Stimulated activated CD4-positive, alpha-beta T cell treated with anti-CD3 and anti-CD28 coated beads, Interleukin-15, amount 100 ng/mL, for 24 hours (primary cell): ENCODE data around the gene TBC1D22B.

Source experiments
- DNase-seq: peaks from one replicate; pipeline ENCODE4 v3.0.0-alpha.2; 2020

The TBC1D22B gene, protein sequence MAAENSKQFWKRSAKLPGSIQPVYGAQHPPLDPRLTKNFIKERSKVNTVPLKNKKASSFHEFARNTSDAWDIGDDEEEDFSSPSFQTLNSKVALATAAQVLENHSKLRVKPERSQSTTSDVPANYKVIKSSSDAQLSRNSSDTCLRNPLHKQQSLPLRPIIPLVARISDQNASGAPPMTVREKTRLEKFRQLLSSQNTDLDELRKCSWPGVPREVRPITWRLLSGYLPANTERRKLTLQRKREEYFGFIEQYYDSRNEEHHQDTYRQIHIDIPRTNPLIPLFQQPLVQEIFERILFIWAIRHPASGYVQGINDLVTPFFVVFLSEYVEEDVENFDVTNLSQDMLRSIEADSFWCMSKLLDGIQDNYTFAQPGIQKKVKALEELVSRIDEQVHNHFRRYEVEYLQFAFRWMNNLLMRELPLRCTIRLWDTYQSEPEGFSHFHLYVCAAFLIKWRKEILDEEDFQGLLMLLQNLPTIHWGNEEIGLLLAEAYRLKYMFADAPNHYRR

DNA sequence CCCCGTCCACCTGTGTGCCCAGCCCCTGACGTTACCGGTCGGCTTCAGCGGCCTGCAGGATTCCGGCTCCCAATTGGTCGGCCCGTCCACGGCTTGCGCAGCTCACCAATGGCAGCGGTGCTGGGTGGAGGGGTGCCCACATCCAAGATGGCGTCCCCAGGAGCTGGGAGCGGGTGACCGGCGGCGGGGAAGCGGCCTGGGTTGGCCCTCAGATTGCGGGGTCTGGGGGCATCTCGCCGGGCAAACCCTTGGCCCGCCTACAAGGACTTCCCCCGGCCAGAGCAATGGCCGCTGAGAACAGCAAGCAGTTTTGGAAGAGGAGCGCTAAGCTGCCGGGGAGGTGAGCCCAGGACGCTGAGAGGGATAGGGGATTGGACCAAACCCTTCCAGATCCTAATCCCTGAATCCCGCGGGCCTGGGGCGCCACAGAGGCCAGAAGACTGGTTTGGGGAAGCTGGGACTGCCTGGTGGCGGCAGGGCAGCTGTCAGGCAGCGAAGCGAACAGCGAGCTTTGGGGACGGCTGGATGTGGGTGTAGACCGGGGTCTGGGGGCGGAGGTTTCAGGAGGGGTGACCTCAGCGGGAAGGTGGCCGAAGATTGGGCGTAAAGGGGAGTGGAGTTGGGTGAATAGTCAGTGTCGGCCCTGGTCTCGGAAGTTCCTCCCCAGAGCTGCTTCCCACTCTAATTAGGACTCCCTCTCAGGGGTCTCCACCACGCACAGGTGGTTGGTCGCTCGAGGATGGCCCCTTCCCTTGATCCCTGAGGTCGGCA, at the start of gene TBC1D22B, which contains the start of gene TMEM217:
TSS of gene TBC1D22B (plus strand) at position 139 of the 771 bp plus-strand sequence. CDS start at position 285, 146 bp downstream.
TSS of gene TMEM217 (minus strand) at position 511 of the 771 bp plus-strand sequence. CDS start 39,114 bp downstream, outside the sequence.
- peak; percentile 98 for DNase-seq

DNA sequence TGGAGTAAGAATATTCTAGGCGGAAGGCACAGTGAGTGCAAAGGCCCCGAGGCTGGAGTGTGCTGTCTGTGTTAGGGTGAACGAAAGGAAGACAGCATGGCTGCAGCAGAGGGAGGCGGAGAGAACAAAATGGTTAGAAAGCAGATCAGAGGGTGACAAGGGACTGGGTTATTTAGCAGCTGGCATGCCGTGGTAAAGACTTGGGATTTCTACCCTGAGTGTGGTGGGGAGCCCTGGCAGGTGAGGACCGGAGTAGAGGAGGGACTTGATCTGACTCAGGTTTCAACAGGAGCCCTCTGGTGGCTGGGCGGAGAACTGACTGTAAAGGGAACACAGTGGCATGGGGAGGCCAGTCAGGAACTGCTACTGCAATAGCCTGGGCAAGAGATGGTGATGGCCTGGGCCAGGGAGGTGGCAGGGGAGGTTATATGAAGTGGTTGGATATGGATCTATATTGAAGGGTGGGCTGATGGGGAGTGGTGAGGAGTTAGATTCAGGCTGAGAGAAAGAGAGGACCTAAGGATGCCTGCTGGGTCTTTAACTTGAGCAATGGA, 49.6 kb upstream of the TBC1D22B start:
- peak; percentile 94 for DNase-seq

DNA sequence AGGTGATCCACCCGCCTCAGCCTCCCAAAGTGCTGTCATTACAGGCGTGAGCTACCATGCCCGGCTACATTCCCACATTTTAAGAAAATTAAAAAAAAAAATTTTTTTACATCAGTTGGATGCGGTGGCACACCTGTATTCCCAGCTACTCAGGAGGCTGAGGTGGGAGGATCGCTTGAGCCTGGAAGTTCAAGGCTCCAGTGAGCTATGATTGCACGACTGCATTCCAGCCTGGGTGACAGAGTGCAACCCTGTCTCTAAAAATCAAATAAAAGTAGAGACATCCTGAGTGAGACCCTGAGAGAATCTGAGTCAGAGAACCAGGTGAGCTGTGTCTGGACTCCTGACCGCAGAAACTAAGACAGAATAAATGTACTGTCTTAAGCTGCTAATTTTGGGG, 48.8 kb upstream of the TBC1D22B start:
- no peak for DNase-seq

- DNase-seq: peak; percentile 54
These were observed 47.9 kb upstream of the TBC1D22B start for GRCh38 chr6:37209461-37210205.

- DNase-seq: peak; percentile 84
These were observed 47.1 kb upstream of the TBC1D22B start for GRCh38 chr6:37210313-37210968.

DNA sequence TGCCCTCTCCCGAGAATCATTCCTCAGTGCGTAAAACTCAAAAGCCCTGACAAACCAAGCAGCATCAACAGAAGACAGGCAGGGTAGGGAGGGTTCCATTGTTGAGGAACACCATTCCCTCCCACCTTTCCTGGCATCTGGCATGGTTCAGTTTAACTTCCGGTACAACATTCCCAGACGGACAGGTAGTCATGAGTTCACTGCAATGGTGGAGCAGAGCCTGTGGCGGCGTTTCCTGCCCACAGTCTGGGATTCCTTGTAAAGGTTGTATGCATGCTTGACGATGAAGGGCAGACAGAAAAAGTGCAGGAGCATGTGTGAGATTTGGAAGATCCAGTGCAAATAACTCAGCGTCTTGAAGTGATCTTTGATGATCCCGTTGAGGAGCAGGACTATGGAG, 45.3 kb upstream of the TBC1D22B start:
- DNase-seq: no peak

DNA sequence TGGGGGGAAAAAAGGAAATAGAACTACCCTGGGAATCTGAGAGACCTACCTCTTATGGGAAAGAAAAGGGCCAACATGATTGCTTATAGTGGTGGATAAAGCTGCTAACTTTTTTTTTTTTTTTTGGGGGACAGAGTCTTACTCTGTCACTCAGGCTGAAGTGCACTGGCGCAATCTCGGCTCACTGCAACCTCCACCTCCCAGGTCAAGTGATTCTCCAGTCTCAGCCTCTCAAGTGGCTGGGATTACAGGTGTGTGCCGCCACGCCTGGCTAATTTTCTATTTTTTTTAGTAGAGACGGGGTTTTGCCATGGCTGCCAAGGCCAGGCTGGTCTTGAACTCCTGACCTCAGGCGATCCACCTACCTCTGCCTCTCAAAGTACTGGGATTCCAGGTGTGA, 39.5 kb upstream of the TBC1D22B start:
- no peak for DNase-seq

DNA sequence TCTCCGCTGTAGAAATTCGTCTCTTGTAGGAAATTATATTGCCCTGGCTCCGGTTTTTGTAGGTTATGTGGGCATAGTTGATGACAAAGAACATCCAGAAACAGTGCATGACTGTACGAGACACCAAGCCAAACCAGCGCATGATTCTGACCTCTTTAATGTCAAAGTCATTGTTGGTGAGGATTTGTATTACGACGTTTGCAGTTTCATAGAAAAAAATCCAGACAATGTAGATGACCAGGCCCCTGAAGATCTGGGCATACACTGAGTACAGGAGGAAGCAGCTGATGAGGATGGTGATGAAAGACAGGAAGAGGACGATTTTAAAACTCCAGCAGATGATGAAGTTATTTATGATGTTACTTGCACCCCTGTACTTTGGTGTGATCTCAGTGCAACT, 39.1 kb upstream of the TBC1D22B start:
- no peak for DNase-seq

GRCh38 chr6:37221585-37222124, 35.9 kb upstream of the TBC1D22B start:
- DNase-seq: no peak

DNA sequence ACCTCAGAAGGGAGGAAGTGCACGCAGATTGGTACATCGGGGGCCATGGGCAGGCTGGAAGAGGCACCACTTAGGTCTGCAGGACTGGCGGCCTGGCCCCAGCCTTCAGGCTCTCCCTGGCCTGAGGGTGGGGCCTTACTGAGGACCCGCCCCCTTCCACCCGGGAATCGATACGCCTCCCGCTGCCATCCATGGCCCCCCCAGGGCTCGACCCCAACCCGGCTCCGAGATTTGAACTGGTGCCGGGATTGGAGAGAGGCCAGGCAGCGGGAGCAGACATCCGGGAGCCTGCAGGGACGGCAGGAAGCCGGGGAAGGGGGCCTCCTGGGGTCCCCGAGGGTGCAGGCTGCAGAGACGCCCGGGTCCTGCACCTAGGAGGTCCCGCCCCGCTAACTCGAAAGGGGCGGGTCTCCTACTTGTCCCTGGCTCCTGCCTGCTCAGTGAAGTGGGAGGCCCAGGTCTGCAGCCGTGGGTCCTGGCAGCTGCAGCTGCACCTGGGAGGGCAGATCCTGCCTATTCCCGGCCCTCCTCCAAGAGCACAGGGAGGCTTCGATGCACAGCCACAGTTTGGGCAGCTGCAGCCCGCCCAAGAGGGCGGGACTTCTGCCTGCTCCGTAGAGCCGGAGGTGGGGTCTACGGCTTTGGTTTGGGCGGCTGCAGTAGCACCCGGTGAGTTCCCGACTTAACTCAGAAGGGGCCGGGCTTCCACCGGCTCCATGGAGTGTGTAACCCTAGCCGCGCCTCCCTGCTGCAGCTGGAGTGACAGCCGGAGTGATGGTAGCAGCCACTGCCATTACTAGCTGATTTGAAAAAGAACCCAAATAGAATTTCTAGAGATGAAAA, 35.2 kb upstream of the TBC1D22B start:
- DNase-seq: peak; percentile 85

DNA sequence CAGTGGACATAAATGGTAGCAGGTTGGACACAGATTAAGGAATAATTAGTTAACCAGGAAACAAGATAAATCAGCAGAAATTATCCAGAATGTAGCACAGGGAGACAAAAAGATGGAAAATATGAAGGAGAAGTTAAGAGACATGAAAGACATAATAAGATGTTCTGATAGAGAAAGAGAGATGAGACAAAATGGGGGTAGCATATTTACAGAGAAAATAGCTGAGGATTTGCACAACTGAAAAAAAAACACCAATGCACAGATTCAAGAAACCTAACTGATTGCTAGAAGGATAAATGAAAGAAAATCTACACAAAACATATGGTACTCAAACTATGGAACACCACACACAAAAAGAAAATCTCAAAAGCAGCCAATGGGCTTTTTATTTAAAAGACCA, 34.6 kb upstream of the TBC1D22B start:
- no peak for DNase-seq

DNA sequence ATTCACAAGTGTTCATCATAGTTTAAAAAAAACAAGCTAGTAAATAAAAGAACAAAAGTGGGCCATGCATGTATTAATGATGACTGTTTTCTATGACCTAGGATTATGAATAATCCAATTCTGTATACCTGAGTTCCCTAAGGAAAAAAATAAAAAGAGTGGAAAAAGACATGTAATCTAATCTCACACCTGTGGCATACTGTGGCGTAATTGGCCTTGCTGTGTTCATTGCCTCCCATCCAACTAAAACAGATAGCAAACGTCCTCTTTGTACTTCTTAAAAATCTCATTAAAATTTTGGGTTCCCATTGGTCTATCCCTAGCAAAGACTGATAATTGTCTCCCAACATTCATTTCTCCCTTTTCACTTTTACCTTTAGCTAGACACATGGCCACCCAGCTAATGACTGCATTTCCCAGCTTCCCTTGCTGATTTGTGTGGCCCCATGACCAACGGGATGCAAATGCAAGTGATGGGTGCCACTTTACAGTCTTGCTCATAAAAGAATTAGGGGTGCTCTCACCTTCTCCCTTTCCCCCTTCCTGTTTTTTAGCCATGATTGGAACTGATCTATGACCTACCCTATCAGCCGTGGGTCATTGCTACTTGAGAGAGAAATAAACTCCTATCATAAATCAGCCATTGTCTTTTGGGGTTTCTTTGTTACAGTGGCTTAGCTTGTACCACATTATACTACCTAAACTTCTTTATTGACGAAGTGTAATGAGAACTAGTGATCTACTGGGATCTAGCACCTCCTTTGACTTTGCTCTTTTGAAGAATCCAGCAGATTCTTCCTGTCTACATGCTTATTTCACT, 32.0 kb upstream of the TBC1D22B start:
- DNase-seq: no peak

DNA sequence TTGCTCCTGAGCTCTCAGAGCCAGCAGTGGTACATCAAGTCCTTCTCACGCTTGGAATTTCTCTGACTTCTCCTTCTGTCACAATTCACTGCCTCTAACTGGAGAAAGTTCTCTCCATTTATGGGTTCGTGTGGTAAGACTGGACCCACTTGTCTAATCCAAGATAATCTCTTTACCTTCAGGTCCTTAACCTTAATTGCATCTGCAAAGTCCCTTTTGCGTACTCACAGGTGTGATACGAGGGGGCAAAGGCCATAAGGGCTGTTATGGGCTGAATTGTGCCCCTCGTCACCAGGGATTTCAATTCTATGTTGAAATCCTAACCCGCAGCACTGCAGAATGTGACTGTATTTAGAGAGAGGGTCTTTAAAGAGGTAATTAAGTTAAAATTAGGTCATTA, 27.5 kb upstream of the TBC1D22B start:
- no peak for DNase-seq

DNA sequence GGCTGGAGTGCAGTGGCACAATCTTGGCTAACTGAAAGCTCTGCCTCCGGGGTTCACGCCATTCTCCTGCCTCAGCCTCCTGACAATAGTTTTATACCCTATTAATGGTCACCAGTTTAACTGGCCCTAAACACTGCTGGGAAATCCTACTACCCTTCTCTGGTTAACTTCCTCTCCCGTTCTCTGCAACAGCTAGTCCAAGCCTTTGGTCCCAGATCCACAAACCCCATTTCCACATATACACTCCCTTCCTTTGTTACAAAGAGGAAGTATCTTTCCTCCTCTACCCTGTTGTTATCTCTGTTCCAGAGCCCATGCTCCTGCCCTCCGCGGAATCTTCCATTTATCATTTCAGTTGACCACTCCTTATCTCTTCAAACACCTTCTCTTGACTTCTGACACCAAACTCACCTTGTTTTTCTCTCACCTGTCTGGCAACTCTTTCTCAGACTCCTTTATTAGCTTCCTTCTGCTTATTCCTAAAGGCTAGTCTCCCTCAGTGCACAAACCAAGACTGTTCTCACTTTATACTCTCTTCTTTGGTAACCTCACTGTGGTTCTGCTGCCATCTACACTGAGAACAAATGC, 25.0 kb upstream of the TBC1D22B start:
- DNase-seq: no peak

GRCh38 chr6:37233541-37233940, 24.0 kb upstream of the TBC1D22B start:
- no peak for DNase-seq

GRCh38 chr6:37236921-37237320, 20.7 kb upstream of the TBC1D22B start:
- DNase-seq: no peak

DNA sequence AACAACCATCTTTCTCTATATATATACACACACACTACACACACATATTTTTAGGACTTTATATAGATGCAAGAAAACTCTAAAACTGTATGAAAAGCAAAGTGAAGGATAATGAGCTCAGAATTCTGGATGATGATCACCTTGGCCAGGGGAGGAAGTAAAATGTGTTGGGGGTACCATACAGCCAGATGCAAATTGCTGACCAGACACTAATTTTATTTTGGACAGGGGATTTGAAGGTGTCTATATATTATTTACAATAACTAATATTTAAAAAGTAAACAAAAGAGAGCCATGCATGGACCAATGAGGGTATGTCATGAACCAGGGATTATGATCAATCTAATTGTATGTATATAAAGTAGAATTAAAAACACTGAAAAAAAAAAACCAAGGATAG, 19.8 kb upstream of the TBC1D22B start:
- DNase-seq: no peak

DNA sequence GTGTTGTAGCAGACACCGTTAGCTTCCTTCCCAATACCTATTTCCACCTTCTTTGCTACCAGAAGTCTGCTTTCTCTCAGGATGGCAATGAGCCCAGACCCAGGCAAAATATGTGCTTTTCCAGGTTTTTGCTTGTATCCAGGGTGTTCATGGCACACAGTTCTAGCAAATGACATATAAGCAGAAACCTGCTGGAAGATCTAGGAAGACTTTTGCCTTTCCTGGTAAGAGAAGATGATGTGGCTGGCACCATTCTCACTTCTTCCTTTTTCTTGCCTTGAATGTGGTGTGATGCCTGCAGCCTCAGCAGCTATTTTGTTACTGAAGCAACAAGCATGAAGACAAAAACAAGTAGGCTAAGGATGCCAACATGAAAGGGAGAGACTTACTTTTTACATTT, 19.2 kb upstream of the TBC1D22B start:
- no peak for DNase-seq

DNA sequence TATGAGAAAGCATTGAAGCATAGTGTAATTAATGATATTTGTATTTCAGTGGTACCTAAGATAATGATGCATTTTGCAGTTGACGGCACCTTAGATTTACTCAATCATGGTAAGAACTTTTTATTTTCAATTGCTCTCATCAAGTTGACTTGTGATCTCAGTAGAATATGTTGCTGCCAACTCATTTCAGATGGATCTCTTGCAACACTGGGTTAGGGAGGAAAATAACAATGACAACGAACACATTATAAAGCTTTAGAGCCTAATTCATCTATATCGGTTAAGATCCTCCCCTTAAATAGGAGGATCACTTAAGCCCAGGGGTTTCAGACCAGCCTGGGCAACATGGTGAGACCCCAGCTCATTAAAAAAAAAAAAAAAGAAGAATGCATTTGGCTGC, 18.0 kb upstream of the TBC1D22B start:
- DNase-seq: no peak
